Activated T-helper 1 cell treated with Interleukin-2 at 50 U/mL for 16 hours (primary cell): ENCODE results near the gene USP53.
"Not testable (repeated sequence)": the region's sequence is repeated elsewhere in the genome, so short reads cannot be mapped to it uniquely, and the experiment has no call there.

ENCODE experiments used
- DNase-seq: peaks from one replicate; pipeline ENCODE4 v3.0.0-alpha.2; 2020; ENCODE audit warnings: low read depth

Gene USP53

GRCh38 chr4:119317990-119318389, 105.5 kb downstream of the USP53 start:
- DNase-seq, result no peak

GRCh38 chr4:119321921-119322687, 109.6 kb downstream of the USP53 start, which contains the start of gene FABP2:
TSS of gene FABP2 (minus strand) at chr4:119322138. CDS start at chr4:119322102, 36 bp downstream.
- DNase-seq, result no peak

GRCh38 chr4:119328695-119329094, 116.2 kb downstream of the USP53 start:
- no peak for DNase-seq

- DNase-seq, result no peak
Observed at GRCh38 chr4:119329835-119330620, 117.5 kb downstream of the USP53 start.

GRCh38 chr4:119336332-119336979, 123.9 kb downstream of the USP53 start:
- DNase-seq, result not testable (repeated sequence)

GRCh38 chr4:119337010-119337409, 124.5 kb downstream of the USP53 start:
- DNase-seq, result no peak

- DNase-seq, result not testable (repeated sequence)
Observed at GRCh38 chr4:119339895-119340294, 127.4 kb downstream of the USP53 start.

- DNase-seq, result not testable (repeated sequence)
Observed at GRCh38 chr4:119343293-119343692, 130.8 kb downstream of the USP53 start.
